Astrocyte (in vitro differentiated cells and primary cell): ENCODE measurements around the gene INVS.

Experiments
- CTCF ChIP-seq: IDR thresholded peaks from 2 replicates; pipeline ENCODE4 v1.5.1; 2011; ENCODE audit warnings: low read depth, mild to moderate bottlenecking, inconsistent platforms, low read length, moderate library complexity; ENCODE audit not compliant: insufficient read depth
- EZH2 ChIP-seq: IDR thresholded peaks from 2 replicates; pipeline ENCODE4 v1.6.1; 2012; ENCODE audit warnings: mild to moderate bottlenecking, low read length, inconsistent platforms; ENCODE audit not compliant: insufficient read depth

GRCh38 chr9:100083448-100084127 lies 15.5 kb upstream of the INVS start:
- TF ChIP-seq EZH2 (no peak), CTCF (no peak)
